GM21447 (cell line): Measurements from ENCODE around the gene SLC3A2.
A peak's percentile ranks its signal among the peaks of the same experiment; 100 is the strongest.
"Not testable (repeated sequence)": the region's sequence is repeated elsewhere in the genome, so short reads cannot be mapped to it uniquely, and the experiment has no call there.

Source experiments
- ATAC-seq: cut with Tn5 transposase; IDR thresholded peaks from one replicate; pipeline ENCODE4 v1.9.1; 2021; ENCODE audit not compliant: unreplicated experiment

The SLC3A2 gene

GRCh38 chr11:62852523-62853188 is 28.0 kb upstream of the SLC3A2 start:
- no peak for ATAC-seq

GRCh38 chr11:62853279-62853965 is 27.3 kb upstream of the SLC3A2 start:
- no peak for ATAC-seq

GRCh38 chr11:62854013-62854824 is 26.5 kb upstream of the SLC3A2 start:
- no peak for ATAC-seq

GRCh38 chr11:62854825-62855570 is 25.7 kb upstream of the SLC3A2 start:
- ATAC-seq, result no peak

- peak; percentile 73 for ATAC-seq
Measured at GRCh38 chr11:62855571-62856332, 24.9 kb upstream of the SLC3A2 start.

- no peak for ATAC-seq
Measured at GRCh38 chr11:62856333-62856895, 24.3 kb upstream of the SLC3A2 start.

- ATAC-seq, result no peak
Measured at GRCh38 chr11:62857541-62857982, 23.1 kb upstream of the SLC3A2 start.

- no peak for ATAC-seq
Measured at GRCh38 chr11:62858201-62858600, 22.5 kb upstream of the SLC3A2 start.

- not testable (repeated sequence) for ATAC-seq
Measured at GRCh38 chr11:62859281-62859703, 21.4 kb upstream of the SLC3A2 start.

- ATAC-seq, result no peak
Measured at GRCh38 chr11:62860835-62861563, 19.7 kb upstream of the SLC3A2 start.

- ATAC-seq, result not testable (repeated sequence)
Measured at GRCh38 chr11:62861564-62862192, 19.0 kb upstream of the SLC3A2 start.

- ATAC-seq, result no peak
Measured at GRCh38 chr11:62863687-62864335, 16.9 kb upstream of the SLC3A2 start.

- ATAC-seq, result no peak
Measured at GRCh38 chr11:62865635-62866034, 15.1 kb upstream of the SLC3A2 start.

- ATAC-seq, result no peak
Measured at GRCh38 chr11:62874851-62875250, 5.8 kb upstream of the SLC3A2 start.

GRCh38 chr11:62875698-62876478 is 4.8 kb upstream of the SLC3A2 start:
- ATAC-seq, result no peak

- ATAC-seq, result no peak
Measured at GRCh38 chr11:62876712-62877111, 4.0 kb upstream of the SLC3A2 start.

GRCh38 chr11:62879235-62879978 is 1.3 kb upstream of the SLC3A2 start:
- ATAC-seq, result no peak
